ENCODE data around the gene CAND2.
A peak's percentile ranks its signal among the peaks of the same experiment; 100 is the strongest.

The CAND2 gene

GRCh38 chr3:12807066-12807465 lies 10.6 kb downstream of the CAND2 start:
- no peak for DNase-seq (ENCODE audit: low read depth in 2 of 2)

DNA sequence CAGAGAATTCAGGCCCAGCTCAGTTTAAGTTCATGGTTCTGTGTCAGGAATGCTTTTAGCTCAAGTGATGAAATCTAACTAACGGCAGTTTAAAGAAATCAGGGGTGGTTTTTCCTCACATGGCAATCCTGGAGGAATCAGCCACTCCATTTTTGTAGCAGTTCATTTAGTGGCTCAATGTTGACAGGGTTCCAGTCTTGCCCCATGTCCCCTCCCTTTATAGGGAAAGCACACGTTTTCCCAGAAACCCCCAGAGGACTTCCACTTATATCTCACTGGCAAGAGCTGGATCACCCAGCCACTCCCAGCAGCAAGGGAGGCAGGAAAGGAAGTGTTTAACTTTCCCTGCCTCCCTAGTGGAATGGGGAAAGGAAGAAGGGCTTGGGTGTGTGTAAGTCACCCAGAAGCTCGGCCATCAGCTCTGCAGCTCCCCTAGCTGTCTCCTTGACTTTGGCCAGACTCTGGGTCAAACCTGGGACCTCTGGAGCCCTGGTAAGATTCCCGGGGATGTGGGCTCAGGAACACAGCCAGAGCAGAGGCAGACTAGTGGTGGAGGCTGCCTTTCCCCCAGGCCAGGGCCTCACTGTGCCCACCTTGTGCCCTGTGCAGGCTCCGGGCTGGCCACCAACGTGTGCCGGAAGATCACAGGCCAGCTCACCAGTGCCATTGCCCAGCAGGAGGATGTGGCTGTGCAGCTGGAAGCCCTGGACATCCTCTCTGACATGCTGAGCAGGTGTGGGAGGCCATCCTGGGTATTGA lies 11.3 kb downstream of the CAND2 start:
- DNase-seq (ENCODE audit: low read depth in 2 of 2): no peak

GRCh38 chr3:12808587-12808986 lies 12.1 kb downstream of the CAND2 start:
- no peak for DNase-seq (ENCODE audit: low read depth in 2 of 2)

DNA sequence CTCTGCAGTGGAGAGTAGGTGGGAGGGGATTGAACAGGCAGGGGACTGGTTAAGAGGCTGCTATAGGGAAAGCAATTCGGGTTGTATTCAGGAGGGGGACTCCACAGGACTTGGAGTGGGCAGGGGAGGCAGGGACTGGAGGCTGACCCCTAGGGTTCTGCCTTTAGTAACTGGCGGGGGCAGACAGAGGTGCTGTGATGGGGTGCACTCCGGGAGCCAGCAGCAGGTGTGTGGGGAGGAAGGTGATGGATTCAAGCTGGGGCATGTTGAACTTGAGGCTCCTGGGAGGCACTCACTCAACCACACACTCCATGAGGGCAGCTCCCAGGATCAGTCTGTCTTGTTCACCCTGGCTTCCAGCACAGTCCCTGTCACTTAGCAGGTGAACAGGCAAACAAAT lies 12.5 kb downstream of the CAND2 start:
- no peak for DNase-seq (ENCODE audit: low read depth in 2 of 2)

GRCh38 chr3:12809435-12809834 lies 13.0 kb downstream of the CAND2 start:
- no peak for DNase-seq (ENCODE audit: low read depth in 2 of 2)

- DNase-seq (ENCODE audit: low read depth in 2 of 2): peak; percentile 88 to 95
Measured at GRCh38 chr3:12810013-12810780, 13.7 kb downstream of the CAND2 start.

- no peak for DNase-seq (ENCODE audit: low read depth in 2 of 2)
Measured at GRCh38 chr3:12810961-12811360, 14.5 kb downstream of the CAND2 start.

DNA sequence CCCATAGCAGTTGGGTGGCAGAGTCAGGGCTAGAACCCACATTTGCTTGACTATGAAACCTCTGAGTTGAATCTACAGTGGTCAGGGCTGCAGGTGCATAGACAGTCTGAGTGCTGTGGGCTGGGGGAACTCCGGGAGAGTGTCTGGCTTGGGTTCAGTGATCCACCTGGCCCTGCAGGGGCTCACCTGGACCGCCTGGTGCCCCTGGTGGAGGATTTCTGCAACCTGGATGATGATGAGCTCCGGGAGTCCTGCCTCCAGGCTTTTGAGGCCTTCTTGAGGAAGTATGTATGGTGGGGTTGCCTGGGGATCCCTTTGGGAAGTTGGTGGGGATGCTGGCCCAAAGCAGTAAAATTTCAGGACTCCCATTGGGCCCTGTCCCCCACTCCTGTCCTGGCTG lies 16.3 kb downstream of the CAND2 start:
- DNase-seq (ENCODE audit: low read depth in 2 of 2): no peak

DNA sequence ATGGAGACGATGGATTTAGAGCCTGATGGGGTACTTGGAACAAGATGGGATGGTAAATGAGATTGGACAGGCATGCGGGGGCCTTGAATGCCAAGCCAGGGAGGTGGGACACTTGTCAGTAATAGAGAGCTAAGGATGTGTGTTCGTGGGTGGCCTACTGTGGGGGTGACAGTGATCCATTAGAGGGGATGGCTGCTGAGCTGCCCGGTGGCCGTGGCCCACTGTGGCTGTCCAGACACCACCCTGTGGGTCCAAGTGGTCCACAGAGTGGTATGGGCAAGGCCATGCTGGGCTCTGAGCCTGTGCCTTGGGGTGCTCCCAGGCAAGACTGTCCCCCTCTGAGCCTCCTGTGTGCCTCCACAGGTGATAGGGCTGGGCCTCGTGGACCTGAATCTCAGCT lies 17.5 kb downstream of the CAND2 start:
- DNase-seq (ENCODE audit: low read depth in 2 of 2): no peak

DNA sequence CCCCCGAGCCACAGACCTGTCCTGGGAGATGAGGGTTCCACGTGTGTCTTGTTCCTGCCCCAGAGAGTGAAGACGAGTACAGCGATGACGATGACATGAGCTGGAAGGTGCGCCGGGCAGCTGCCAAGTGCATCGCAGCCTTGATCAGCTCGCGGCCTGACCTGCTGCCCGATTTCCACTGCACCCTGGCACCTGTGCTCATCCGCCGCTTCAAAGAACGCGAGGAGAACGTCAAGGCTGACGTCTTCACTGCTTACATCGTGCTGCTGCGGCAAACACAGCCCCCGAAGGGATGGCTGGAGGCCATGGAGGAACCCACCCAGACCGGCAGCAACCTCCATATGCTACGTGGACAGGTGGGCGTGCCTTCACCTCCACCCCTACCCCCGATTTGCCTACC lies 18.6 kb downstream of the CAND2 start:
- DNase-seq (ENCODE audit: low read depth in 2 of 2): no peak

GRCh38 chr3:12815719-12816118 lies 19.2 kb downstream of the CAND2 start:
- DNase-seq (ENCODE audit: low read depth in 2 of 2): no peak

DNA sequence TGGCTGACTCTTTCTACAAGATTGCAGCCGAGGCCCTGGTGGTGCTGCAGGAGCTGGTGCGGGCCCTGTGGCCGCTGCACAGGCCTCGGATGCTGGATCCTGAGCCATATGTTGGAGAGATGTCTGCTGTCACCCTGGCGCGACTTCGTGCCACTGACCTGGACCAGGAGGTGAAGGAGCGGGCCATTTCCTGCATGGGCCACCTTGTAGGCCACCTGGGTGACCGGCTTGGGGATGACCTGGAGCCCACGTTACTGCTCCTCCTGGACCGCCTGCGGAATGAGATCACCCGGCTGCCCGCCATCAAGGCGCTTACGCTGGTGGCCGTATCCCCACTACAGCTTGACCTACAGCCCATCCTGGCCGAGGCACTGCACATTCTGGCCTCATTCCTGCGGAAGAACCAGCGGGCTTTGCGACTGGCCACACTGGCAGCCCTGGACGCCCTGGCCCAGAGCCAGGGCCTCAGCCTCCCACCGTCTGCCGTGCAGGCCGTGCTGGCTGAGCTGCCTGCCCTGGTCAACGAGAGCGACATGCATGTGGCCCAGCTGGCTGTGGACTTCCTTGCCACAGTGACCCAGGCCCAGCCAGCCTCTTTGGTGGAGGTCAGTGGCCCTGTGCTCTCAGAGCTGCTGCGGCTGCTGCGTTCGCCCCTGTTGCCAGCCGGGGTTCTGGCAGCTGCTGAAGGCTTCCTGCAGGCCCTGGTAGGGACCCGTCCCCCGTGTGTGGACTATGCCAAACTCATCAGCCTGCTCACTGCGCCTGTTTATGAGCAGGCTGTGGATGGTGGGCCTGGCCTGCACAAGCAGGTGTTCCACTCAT lies 20.3 kb downstream of the CAND2 start:
- no peak for DNase-seq (ENCODE audit: low read depth in 2 of 2)

- no peak for DNase-seq (ENCODE audit: low read depth in 2 of 2)
Measured at GRCh38 chr3:12817343-12817710, 20.8 kb downstream of the CAND2 start.

DNA sequence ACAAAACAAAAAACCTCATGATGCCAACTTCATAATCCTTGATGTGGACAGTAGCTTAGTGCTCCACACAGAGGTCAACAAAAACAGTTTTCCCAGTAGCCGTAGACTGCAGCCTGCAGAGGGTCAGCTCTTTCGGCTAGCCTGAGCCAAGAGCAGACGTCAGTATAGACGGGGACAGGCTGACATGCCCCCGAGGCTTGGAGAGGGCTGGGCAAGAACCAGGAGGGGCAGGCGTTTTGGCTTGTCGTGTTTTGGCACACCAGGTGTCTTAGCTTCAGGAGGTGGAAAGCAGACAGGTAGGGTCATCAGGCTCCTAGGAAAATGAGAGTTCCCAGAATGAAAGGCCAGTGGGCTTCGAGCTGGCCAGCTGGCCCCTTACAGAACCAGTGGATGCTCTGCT lies 21.8 kb downstream of the CAND2 start:
- no peak for DNase-seq (ENCODE audit: low read depth in 2 of 2)

DNA sequence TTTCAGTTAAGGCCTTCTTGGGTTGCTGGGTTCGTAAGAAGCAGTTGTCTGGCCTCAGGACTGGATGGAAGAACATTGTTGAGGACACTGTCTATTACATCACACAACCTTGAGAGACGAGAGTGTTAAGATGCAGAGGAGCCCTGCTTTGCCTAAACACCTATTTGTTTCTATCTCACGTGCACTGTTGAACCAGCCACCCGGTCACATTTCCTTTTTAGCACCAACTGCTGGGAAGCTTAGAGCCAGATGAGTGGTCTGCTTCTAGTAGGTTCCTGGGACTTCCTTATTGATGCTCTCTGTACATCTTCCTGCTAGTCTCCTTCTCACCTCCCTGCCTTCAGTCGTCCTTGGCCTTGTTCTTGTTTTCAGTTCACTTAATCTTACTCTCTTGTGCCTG lies 22.3 kb downstream of the CAND2 start:
- no peak for DNase-seq (ENCODE audit: low read depth in 2 of 2)

DNA sequence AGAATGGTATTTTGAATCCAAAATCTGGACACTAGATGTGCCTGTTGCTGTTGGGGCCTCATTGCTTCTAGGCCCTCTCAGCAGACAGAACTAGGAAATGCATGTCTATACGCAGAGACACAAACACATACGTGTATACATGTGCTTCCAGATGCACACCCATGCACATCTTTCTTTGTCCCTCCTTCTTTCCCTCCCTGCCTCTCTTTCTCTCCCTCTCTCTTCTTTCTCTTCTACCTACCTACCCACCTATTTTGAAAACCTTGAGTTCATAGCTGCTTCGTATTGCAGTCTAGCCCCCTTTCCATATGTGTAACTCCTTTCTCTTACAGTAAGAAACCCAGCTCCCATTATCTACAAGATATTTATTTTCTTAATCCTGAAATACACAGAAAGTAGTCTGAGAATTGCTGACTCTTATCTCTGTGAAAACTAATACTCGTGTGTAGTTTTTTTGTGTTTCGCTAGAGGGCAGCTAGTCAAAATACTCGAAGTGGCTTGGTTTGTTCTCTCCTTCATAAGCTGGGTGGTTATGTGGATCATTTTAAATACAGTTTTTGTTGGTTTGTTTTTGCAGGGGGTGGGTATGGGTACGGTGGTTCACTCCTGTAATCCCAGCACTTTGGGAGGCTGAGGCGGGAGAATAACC lies 26.4 kb downstream of the CAND2 start:
- DNase-seq (ENCODE audit: low read depth in 2 of 2): no peak

DNA sequence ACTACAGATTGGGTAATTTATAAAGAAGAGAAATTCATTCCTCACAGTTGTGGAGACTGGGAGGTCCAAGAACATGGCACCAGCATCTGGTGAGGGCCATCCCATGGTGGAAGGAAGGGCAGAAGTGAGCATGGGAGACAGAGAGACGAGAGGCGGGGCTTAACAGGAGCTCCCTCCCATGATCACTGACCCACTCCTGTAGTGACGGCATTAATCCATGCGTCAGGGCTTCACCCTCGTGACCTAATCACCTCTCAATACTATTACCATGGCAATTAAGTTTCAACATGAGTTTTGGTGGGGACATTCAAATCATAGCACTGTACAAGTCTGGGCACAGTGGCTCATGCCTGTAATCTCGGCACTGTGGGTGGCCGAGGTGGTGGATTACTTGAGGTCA lies 27.8 kb downstream of the CAND2 start:
- no peak for DNase-seq (ENCODE audit: low read depth in 2 of 2)

DNA sequence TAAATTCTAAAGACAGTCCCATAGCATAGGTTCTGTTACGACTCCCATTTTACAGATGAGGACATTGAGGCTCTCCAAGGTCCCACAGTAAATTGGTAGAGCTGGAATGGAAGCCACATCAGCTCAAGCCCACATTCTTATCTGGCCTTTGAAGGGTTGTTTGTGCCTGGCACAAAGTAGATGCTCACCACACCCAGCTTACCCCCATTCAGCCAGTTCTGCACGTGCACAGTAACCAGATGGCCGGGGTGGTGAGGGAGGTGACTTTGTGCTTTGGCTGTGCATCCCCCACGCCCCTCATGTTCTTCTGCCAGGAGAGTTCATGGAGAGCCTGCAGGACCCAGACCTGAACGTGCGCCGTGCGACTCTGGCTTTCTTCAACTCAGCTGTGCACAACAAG lies 28.7 kb downstream of the CAND2 start:
- no peak for DNase-seq (ENCODE audit: low read depth in 2 of 2)

DNA sequence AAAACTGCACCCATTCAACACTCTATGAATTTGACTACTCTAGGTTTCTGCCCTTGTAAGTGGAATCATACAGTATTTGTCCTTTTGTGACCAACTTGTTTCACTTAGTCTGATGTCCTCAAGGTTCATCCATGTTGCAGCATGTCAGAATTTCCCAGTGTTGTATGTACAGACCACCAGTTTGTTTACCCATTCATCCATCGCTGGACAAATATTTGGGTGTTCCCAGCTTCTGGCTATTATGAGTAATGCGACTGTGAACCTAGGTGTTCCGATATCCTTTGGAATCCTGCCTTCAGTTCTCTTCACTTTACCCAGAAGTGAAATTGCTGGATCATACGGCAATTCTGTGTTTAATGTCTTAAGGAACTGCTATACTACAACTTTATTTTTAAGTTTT lies 32.3 kb downstream of the CAND2 start:
- no peak for DNase-seq (ENCODE audit: low read depth in 2 of 2)

DNA sequence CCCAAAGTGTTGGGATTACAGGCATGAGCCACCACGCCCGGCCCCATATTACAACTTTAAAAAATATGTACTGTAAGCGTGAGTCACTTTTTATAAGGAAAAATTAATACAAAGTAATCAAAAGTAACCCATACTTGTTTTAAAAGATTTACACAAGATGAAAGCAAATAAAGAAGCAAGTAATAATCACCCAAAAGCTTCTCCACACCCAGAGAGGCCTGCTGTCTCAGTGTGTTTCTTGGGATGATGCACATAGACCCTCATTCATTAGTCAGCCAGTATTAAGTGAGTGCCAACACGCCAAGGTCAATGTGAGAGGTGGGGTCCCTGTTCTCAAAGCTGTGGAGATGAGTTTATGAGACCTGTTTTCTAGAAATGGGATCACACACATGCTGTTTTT lies 32.9 kb downstream of the CAND2 start:
- no peak for DNase-seq (ENCODE audit: low read depth in 2 of 2)

- DNase-seq (ENCODE audit: low read depth in 2 of 2): no peak
Measured at GRCh38 chr3:12829886-12830784, 33.7 kb downstream of the CAND2 start.
